CD4-positive, alpha-beta T cell (primary cell): ENCODE measurements around the gene PTTG1IP2. TPM values are rescaled to one million over a fixed set of nuclear protein-coding genes. Genes with fewer than 3 reads are reported as not detected.

Experiments used
- ATAC-seq: fragments of 200-7000 bp; cut with Tn5 transposase; one replicate; pipeline ENCODE4 v1.10.0; 2022; ENCODE audit warnings: mild to moderate bottlenecking; ENCODE audit not compliant: poor library complexity
- CTCF ChIA-PET: fragments of 350-600 bp; sonication (Branson Sonifier 250); formaldehyde crosslinking; loops from one replicate; lab custom pipeline; 2021; ENCODE audit warnings: antibody characterized with exemption, inconsistent platforms; lab: Charles Lee
- POLR2A ChIA-PET: fragments of 350-600 bp; sonication (Branson Sonifier 250); formaldehyde crosslinking; loops from one replicate; lab custom pipeline; 2021; ENCODE audit warnings: antibody characterized with exemption, inconsistent platforms; lab: Charles Lee
- DNase-seq, 14 experiments: peaks; one replicate each; pipeline ENCODE4 v3.0.0-alpha.2; 2013 to 2020; ENCODE audit warnings: mixed read lengths in 2 of 14
- H3K27ac ChIP-seq, 2 donors: one replicate each; pipeline versions ENCODE4 v1.5.1 to v1.7.0; 2013; ENCODE audit warnings: low read length in 2 of 2, low read depth in 1 of 2, mild to moderate bottlenecking in 1 of 2
- H3K27me3 ChIP-seq, 2 experiments: 1 replicate in 1 of 2; 2 replicates in 1 of 2; pipeline versions ENCODE4 v1.6.1 to v1.7.0; 2013; ENCODE audit warnings: low read length in 2 of 2, control low read depth in 1 of 2, mild to moderate bottlenecking in 1 of 2, moderate library complexity in 1 of 2; ENCODE audit not compliant: insufficient read depth in 2 of 2, control insufficient read depth in 1 of 2
- H3K36me3 ChIP-seq: one replicate; pipeline ENCODE4 v1.6.1; 2013; ENCODE audit warnings: low read length, control low read depth; ENCODE audit not compliant: insufficient read depth
- H3K4me1 ChIP-seq: one replicate; pipeline ENCODE4 v1.6.1; 2013; ENCODE audit warnings: low read length, control low read depth; ENCODE audit not compliant: insufficient read depth
- H3K4me3 ChIP-seq: one replicate; pipeline ENCODE4 v1.5.1; 2013; ENCODE audit warnings: mild to moderate bottlenecking, low read length, moderate library complexity
- H3K9me3 ChIP-seq, 2 experiments: 1 replicate in 1 of 2; 2 replicates in 1 of 2; pipeline versions ENCODE4 v1.6.1 to v1.7.0; 2013; ENCODE audit warnings: low read length in 2 of 2, mild to moderate bottlenecking in 2 of 2, control low read depth in 1 of 2, moderate library complexity in 1 of 2; ENCODE audit not compliant: control insufficient read depth in 1 of 2, insufficient read depth in 1 of 2
- H3K27ac Mint-ChIP-seq: one replicate; pipeline ENCODE4 v1.8.0; 2020; ENCODE audit warnings: mixed read lengths
- H3K27me3 Mint-ChIP-seq: one replicate; pipeline ENCODE4 v1.8.0; 2021; ENCODE audit warnings: mixed read lengths
- H3K36me3 Mint-ChIP-seq: one replicate; pipeline ENCODE4 v1.8.0; 2021; ENCODE audit warnings: low read depth, mixed read lengths
- H3K4me1 Mint-ChIP-seq: one replicate; pipeline ENCODE4 v1.8.0; 2021; ENCODE audit warnings: low read depth, mixed read lengths
- H3K4me3 Mint-ChIP-seq: one replicate; pipeline ENCODE4 v1.8.0; 2020; ENCODE audit warnings: mild to moderate bottlenecking, mixed read lengths
- H3K9me3 Mint-ChIP-seq: one replicate; pipeline ENCODE4 v1.8.0; 2020; ENCODE audit warnings: mixed read lengths
- intact Hi-C, 2 experiments: fragments of 100-400 bp; cut with DNase I in 1 of 2; cut with micrococcal nuclease in 1 of 2; formaldehyde crosslinking; loops; one replicate each; pipeline versions ENCODE4 v1.15.1 to v1.9.0; 2023 to 2025; cut with DNase I, micrococcal nuclease
- total RNA-seq, 174 experiments: library from RNA in 2 of 174; stranded (reverse) in 2 of 174; gene quantifications; one replicate each; pipeline ENCODE4 v1.2.3 and lab custom pipeline; 2021 to 2026
- TF ChIP-seq, protein P1 (sequence below): fragments of 200-600 bp; IDR thresholded peaks from one replicate; pipeline ENCODE4 v1.8.0; 2022; ENCODE audit warnings: antibody characterized with exemption, mild to moderate bottlenecking

PTTG1IP2 gene
- total RNA-seq, 2 experiments from 2014 or later, result not detected

DNA sequence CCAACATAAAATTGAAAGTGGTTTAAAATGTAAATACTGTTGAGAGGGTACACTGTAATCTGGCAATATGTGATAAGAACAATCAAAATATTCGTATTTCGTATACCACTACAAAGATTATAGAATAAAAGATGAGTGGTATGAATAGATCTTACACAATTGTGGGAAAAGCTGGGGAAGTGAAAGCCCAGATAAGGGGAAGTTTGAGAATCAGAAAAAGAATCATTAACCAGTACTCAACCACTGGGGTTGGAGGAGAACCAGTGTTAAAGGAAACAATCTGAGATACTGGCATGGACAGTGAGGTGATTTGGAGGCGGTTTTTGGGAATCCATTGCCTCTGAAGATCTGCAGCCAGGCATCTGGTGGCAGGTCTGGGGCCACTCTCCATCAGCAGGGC, 67.0 kb downstream of the PTTG1IP2 start:
- no peak overlapping the region for H3K27ac ChIP-seq
- Mint-ChIP-seq H3K9me3 (no peaks in the 10 kb centered on the region), H3K36me3 (no peaks in the 10 kb centered on the region), H3K4me1 (no peaks in the 10 kb centered on the region), H3K27me3 (peaks cover 5% of the 10 kb centered on the region), H3K27ac (no peak overlapping the region), H3K4me3 (no peak overlapping the region)
- H3K27me3 ChIP-seq, result peaks cover 0 to 4% of the 10 kb centered on the region in 2 experiments
- ATAC-seq (no peak), DNase-seq (peak in 3 of 14 experiments; percentile 1 to 32 (median 21))
- H3K4me1 ChIP-seq, result no peaks in the 10 kb centered on the region
- CTCF ChIA-PET, result no interaction called here
- H3K4me3 ChIP-seq, result no peak overlapping the region
- no peaks in the 10 kb centered on the region for H3K36me3 ChIP-seq
- no peaks in the 10 kb centered on the region for H3K9me3 ChIP-seq
- intact Hi-C loops, result no loop called here
- POLR2A ChIA-PET, result no interaction called here
- TF ChIP-seq, protein P1, sequence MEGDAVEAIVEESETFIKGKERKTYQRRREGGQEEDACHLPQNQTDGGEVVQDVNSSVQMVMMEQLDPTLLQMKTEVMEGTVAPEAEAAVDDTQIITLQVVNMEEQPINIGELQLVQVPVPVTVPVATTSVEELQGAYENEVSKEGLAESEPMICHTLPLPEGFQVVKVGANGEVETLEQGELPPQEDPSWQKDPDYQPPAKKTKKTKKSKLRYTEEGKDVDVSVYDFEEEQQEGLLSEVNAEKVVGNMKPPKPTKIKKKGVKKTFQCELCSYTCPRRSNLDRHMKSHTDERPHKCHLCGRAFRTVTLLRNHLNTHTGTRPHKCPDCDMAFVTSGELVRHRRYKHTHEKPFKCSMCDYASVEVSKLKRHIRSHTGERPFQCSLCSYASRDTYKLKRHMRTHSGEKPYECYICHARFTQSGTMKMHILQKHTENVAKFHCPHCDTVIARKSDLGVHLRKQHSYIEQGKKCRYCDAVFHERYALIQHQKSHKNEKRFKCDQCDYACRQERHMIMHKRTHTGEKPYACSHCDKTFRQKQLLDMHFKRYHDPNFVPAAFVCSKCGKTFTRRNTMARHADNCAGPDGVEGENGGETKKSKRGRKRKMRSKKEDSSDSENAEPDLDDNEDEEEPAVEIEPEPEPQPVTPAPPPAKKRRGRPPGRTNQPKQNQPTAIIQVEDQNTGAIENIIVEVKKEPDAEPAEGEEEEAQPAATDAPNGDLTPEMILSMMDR, result no peak

GRCh38 chr7:90538405-90538804, 69.0 kb downstream of the PTTG1IP2 start:
- Mint-ChIP-seq H3K4me1 (no peaks in the 10 kb centered on the region), H3K36me3 (no peaks in the 10 kb centered on the region), H3K4me3 (no peak overlapping the region), H3K27ac (no peak overlapping the region), H3K9me3 (no peaks in the 10 kb centered on the region), H3K27me3 (peaks cover 3% of the 10 kb centered on the region)
- Histone ChIP-seq H3K27me3 (no peaks in the 10 kb centered on the region), H3K36me3 (no peaks in the 10 kb centered on the region), H3K4me1 (no peaks in the 10 kb centered on the region), H3K27ac (no peak overlapping the region), H3K4me3 (no peak overlapping the region), H3K9me3 (no peaks in the 10 kb centered on the region)
- DNase-seq (no peak), ATAC-seq (no peak)
- POLR2A ChIA-PET, result no interaction called here
- TF ChIP-seq, protein P1, result no peak
- CTCF ChIA-PET, result no interaction called here
- intact Hi-C loops, result no loop called here

DNA sequence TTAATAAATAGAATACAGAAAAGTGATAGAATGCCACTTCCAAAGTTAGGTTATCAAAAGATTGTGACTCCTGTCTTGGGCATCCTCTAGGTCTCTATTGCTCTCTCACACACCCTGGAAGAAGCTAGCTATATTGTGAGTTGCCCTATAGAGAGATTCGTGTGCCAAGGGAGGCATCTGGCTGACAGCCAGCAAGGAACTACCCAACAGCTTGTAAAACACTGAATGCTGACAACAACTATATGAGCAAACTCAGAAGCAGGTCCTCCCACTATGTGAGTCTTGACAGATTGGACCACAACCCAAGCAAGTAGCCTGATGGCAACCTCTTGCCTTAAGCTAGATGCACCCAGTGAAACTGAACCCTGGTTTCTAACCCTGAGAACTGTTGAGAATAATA, 71.0 kb downstream of the PTTG1IP2 start:
- no peak overlapping the region for H3K4me3 Mint-ChIP-seq
- intact Hi-C loops, result no loop called here
- TF ChIP-seq, protein P1, result no peak
- H3K27ac ChIP-seq, result no peak overlapping the region
- H3K9me3 ChIP-seq, result no peaks in the 10 kb centered on the region
- ChIA-PET CTCF (no interaction called here), POLR2A (no interaction called here)
- H3K36me3 Mint-ChIP-seq, result no peaks in the 10 kb centered on the region
- no peaks in the 10 kb centered on the region for H3K27me3 Mint-ChIP-seq
- no peaks in the 10 kb centered on the region for H3K36me3 ChIP-seq
- no peak overlapping the region for H3K4me3 ChIP-seq
- H3K9me3 Mint-ChIP-seq, result no peaks in the 10 kb centered on the region
- H3K27me3 ChIP-seq, result no peaks in the 10 kb centered on the region
- ATAC-seq (no peak), DNase-seq (no peak)
- no peaks in the 10 kb centered on the region for H3K4me1 Mint-ChIP-seq
- no peaks in the 10 kb centered on the region for H3K4me1 ChIP-seq
- no peak overlapping the region for H3K27ac Mint-ChIP-seq
